ENCODE data around the gene MRPL46. TPM values are rescaled to one million over a fixed set of nuclear protein-coding genes. Genes with fewer than 3 reads are reported as not detected.

MRPL46 gene
- total and polyA plus RNA-seq, 2 of the 8 experiments (the other 6 are each of a cell fraction or from before 2014, with no cell fraction given): 17.2 to 24.5 TPM

- Histone ChIP-seq H3K79me2 (ENCODE audit: control insufficient read depth in 1 of 2, insufficient read depth in 2 of 2, low read length in 2 of 2) (no peaks in the 10 kb centered on the region), H3K56ac (replicated peaks; ENCODE audit: insufficient read length, low read depth, low read length) (no peak overlapping the region), H2AK5ac (ENCODE audit: low read depth, low read length) (no peak overlapping the region), H3K14ac (ENCODE audit: insufficient read length) (no peak overlapping the region), H3K27ac (ENCODE audit: low read depth, low read length) (no peak overlapping the region), H3K18ac (ENCODE audit: extremely low read depth, low read length) (no peak overlapping the region), H4K20me1 (replicated peaks in 1 of 2; ENCODE audit: control insufficient read depth in 1 of 2, insufficient read depth in 2 of 2, low read length in 2 of 2) (no peaks in the 10 kb centered on the region), H2BK5ac (ENCODE audit: low read depth, low read length) (no peak overlapping the region), H3K9me3 (ENCODE audit: insufficient read depth in 2 of 2, low read depth in 1 of 2, low read length in 1 of 2) (no peaks in the 10 kb centered on the region), H3K36me3 (ENCODE audit: control insufficient read depth in 2 of 4, insufficient read depth in 4 of 4, low read length in 3 of 4) (peaks cover 0 to 8% (median 2%) of the 10 kb centered on the region in 4 experiments; a peak in 3 of 8 replicates), H4K8ac (ENCODE audit: extremely low read depth, insufficient read depth, low read length) (no peak overlapping the region), H4K5ac (ENCODE audit: insufficient read length, low read depth, low read length) (no peak overlapping the region), H4K91ac (replicated peaks; ENCODE audit: insufficient read length, low read length) (no peak overlapping the region), H2BK12ac (ENCODE audit: low read depth, low read length) (no peak overlapping the region), H3K4me3 (ENCODE audit: extremely low read depth in 1 of 4, insufficient read depth in 2 of 4, low read depth in 3 of 4, low read length in 4 of 4) (no peak overlapping the region), H3K79me1 (ENCODE audit: low read depth, low read length) (no peaks in the 10 kb centered on the region), H3K23me2 (ENCODE audit: low read depth, low read length) (no peaks in the 10 kb centered on the region), H2BK20ac (ENCODE audit: low read length) (no peak overlapping the region), H3K4me2 (ENCODE audit: insufficient read depth in 1 of 2, low read depth in 2 of 2, low read length in 2 of 2) (no peak overlapping the region), H3K27me3 (replicated peaks in 1 of 4; ENCODE audit: control insufficient read depth in 3 of 4, extremely low read depth in 1 of 4, insufficient read depth in 3 of 4, low read length in 3 of 4) (no peaks in the 10 kb centered on the region), H3K4me1 (replicated peaks in 1 of 4; ENCODE audit: control insufficient read depth in 3 of 4, insufficient read depth in 4 of 4, low read length in 3 of 4) (no peaks in the 10 kb centered on the region), H2BK120ac (replicated peaks; ENCODE audit: low read depth, low read length) (no peak overlapping the region), H2BK15ac (ENCODE audit: low read length) (no peak overlapping the region), H3K9ac (replicated peaks in 1 of 4; ENCODE audit: extremely low read depth in 1 of 4, low read depth in 3 of 4, low read length in 3 of 4) (no peak overlapping the region), H3K4ac (replicated peaks; ENCODE audit: insufficient read length, low read depth, low read length) (no peak overlapping the region), H2AFZ (ENCODE audit: low read length) (no peak overlapping the region), H3K23ac (ENCODE audit: insufficient read length) (no peak overlapping the region)
- ChIA-PET CTCF (ENCODE audit: partially characterized antibody) (interaction anchor here (0.5 to 2.2 kb wide), 2 partner anchors 26 to 30 kb away, joined by 4 to 6 read pairs; no protein-coding TSS in a partner anchor), POLR2A (ENCODE audit: partially characterized antibody) (no interaction called here)
- no peak for FAIRE-seq
- WGBS, 2 experiments (ENCODE audit: extremely low coverage in 1 of 2, insufficient coverage in 1 of 2, insufficient read length in 1 of 2, insufficient replicate concordance in 2 of 2, low coverage in 1 of 2, low lambda C conversion rate in 2 of 2, missing lambda C conversion rate in 1 of 2): 90% methylated on average over 5 of the region's 5 CpGs; no CpG with 5 or more reads in 1 of the 2 experiments
- no peak for DNase-seq (ENCODE audit: low read depth in 1 of 2, low spot score in 2 of 2)
- TF ChIP-seq TCF12 (IDR thresholded peaks at IDR 0.05; ENCODE audit: low read depth, low read length): no peak
- TF ChIP-seq YY1 (IDR thresholded peaks at IDR 0.05; ENCODE audit: low read depth, low read length): no peak
- TF ChIP-seq GTF2F1 (IDR thresholded peaks at IDR 0.05; ENCODE audit: borderline replicate concordance, low read depth, low read length): no peak
- TF ChIP-seq CBX8 (IDR thresholded peaks at IDR 0.05; ENCODE audit: borderline replicate concordance, low read depth, low read length): no peak
- no peak for TF ChIP-seq EP300 (IDR thresholded peaks at IDR 0.05; ENCODE audit: borderline replicate concordance in 1 of 2, low read depth in 2 of 2, low read length in 2 of 2)
- TF ChIP-seq ATF2 (IDR thresholded peaks at IDR 0.05; ENCODE audit: low read length): no peak
- no peak for TF ChIP-seq SP4 (IDR thresholded peaks at IDR 0.05; ENCODE audit: low read length)
- TF ChIP-seq SP1 (IDR thresholded peaks at IDR 0.05; ENCODE audit: low read depth, low read length): no peak
- TF ChIP-seq RBBP5 (IDR thresholded peaks at IDR 0.05; ENCODE audit: borderline replicate concordance, low read depth, low read length): no peak
- TF ChIP-seq KDM4A (IDR thresholded peaks at IDR 0.05; ENCODE audit: low read depth, low read length, severe bottlenecking): no peak
- TF ChIP-seq RFX5 (IDR thresholded peaks at IDR 0.05; ENCODE audit: borderline replicate concordance, low read depth, low read length): no peak
- TF ChIP-seq SIRT6 (IDR thresholded peaks at IDR 0.05; ENCODE audit: low read length): no peak
- no peak for TF ChIP-seq FOSL1 (IDR thresholded peaks at IDR 0.05; ENCODE audit: insufficient read depth, low read depth, low read length)
- TF ChIP-seq MAFK (IDR thresholded peaks at IDR 0.05; ENCODE audit: low read depth, low read length): no peak
Observed at GRCh38 chr15:88513195-88513594, 46.0 kb upstream of the MRPL46 start.

Data from H1 (cell line).